ENCODE measurements around the gene DENND4A. TPM values are rescaled to one million over a fixed set of nuclear protein-coding genes. Genes with fewer than 3 reads are reported as not detected.

The DENND4A gene
- polyA plus RNA-seq, 2 of the 4 experiments (the other 2 are of a cell fraction) = 5.6 to 16.8 TPM

DNA sequence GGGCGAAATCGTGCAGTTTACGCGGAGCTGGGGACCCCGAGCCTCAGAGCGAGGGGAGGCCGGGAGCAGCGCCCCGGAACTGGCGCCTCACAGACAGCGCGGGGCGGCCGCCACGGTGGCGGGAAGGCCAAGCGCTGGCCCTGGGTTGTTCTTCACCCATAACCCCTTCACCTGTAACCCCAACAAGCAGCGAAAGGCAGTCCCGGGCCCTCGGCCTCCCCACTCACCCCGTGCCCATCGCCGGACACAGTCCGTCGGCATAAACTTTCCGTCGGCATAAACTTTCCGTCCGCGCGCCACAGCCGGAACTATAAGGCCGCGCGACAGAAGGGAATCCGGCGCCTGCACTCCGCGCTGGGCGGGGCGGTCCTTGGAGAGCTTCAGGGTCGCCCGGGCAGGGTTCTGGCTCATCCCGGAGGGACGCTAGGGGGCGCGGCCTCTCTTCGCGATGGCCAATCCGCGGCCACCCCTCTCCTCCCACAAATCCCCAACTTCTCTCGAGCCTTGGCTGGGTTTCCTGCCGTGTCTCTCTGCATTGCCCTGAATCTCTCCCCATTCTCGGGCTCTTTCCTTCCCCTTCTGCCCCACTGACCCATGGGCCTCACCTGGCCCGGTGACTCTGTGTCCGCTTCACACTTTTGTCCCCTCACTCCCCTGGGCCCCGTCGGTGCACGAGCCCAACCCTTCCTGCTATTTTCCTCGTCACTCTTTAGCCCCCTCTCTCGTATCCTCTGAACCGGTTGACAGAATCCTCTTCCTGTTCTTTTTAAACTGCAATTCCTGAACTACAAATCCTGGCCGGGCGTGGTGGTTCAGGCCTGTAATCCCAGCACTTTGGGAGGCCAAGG lies 181.0 kb downstream of the DENND4A start, which contains the start of gene INTS14:
Gene INTS14, minus strand, starts transcription at position 261 of the 848 bp plus-strand sequence. CDS start 3,751 bp downstream, outside the sequence.
- DNase-seq (ENCODE audit: low read depth in 1 of 2, low spot score in 1 of 2) = peak; percentile 97 to 99
- peak within 1 kb of the TSS; percentile 83 for H3K4me3 ChIP-seq
- no peak for FAIRE-seq
- no peaks in the 10 kb centered on the region for H3K9me3 ChIP-seq
- peak within 1 kb of the TSS; percentile 93 to 94 for H3K27ac ChIP-seq
- 2% methylated on average over 51 of the region's 64 CpGs for WGBS (ENCODE audit: missing lambda C conversion rate)
- ChIA-PET POLR2A (interaction anchor here (0.5 to 3.3 kb wide), 34 partner anchors 9 to 470 kb away, joined by 3 to 62 read pairs (median 5); partner anchors contain the start of genes DENND4A, HACD3, RAB11A and RNU5B-1), CTCF (interaction anchor here (0.6 to 5.6 kb wide), 41 partner anchors 8 to 1614 kb away, joined by 3 to 43 read pairs (median 4); partner anchors contain the start of genes DENND4A, RAB11A and SLC24A1)
- peak; percentile 97 to 99 for ATAC-seq
- peak within 1 kb of the TSS; percentile 94 for H3K4me2 ChIP-seq
- peaks cover 18% of the 10 kb centered on the region for H3K4me1 ChIP-seq
- TF ChIP-seq RAD21 (conservative IDR thresholded peaks at IDR 0.05 in 1 of 2, IDR thresholded peaks at IDR 0.05 in 1 of 2) (peak; percentile 59 to 82), GATA3 (IDR thresholded peaks at IDR 0.05; ENCODE audit: borderline replicate concordance) (peak; percentile 61), POLR2AphosphoS2 (conservative IDR thresholded peaks at IDR 0.05; ENCODE audit: low read length) (no peak), HOXB5 (CRISPR knock-in tag; IDR thresholded peaks at IDR 0.05) (no peak; the same call in 1 of the 2 replicates), CBX2 (IDR thresholded peaks at IDR 0.05; ENCODE audit: borderline replicate concordance, low read depth) (no peak), JUNB (IDR thresholded peaks at IDR 0.05) (no peak), ZC3H11A (IDR thresholded peaks at IDR 0.05) (peak; percentile 20; the same call in 1 of the 2 replicates), FOXS1 (CRISPR knock-in tag; IDR thresholded peaks at IDR 0.05) (no peak), JUN (IDR thresholded peaks at IDR 0.05) (peak; percentile 77 to 97), SMC3 (IDR thresholded peaks at IDR 0.05) (peak; percentile 79), MYC (IDR thresholded peaks at IDR 0.05; ENCODE audit: borderline replicate concordance, low read length) (peak; percentile 93), CBX8 (IDR thresholded peaks at IDR 0.05) (no peak), ZFP36 (IDR thresholded peaks at IDR 0.05; ENCODE audit: borderline replicate concordance, partially characterized antibody) (no peak), E2F6 (IDR thresholded peaks at IDR 0.05; ENCODE audit: borderline replicate concordance, low read depth) (peak; percentile 89), FOSB (CRISPR knock-in tag; IDR thresholded peaks at IDR 0.05) (no peak), EHMT2 (IDR thresholded peaks at IDR 0.05; ENCODE audit: low read depth) (no peak), PHF8 (IDR thresholded peaks at IDR 0.05; ENCODE audit: borderline replicate concordance, low read depth) (peak; percentile 98), RARB (CRISPR knock-in tag; IDR thresholded peaks at IDR 0.05) (no peak), SREBF2 (IDR thresholded peaks at IDR 0.05) (no peak), TP53 (CRISPR knock-in tag; IDR thresholded peaks at IDR 0.05) (peak; percentile 74; the same call in 1 of the 2 replicates), RFX5 (IDR thresholded peaks at IDR 0.05) (0 out of 2 replicates have a peak, but pooled peaks have one; percentile 22), POLR2A (IDR thresholded peaks at IDR 0.05; ENCODE audit: low read length) (peak; percentile 86), RCOR1 (IDR thresholded peaks at IDR 0.05; ENCODE audit: low read depth, low read length) (no peak), MAFK (IDR thresholded peaks at IDR 0.05; ENCODE audit: partially characterized antibody) (no peak), KDM5A (IDR thresholded peaks at IDR 0.05) (peak; percentile 87), MAZ (IDR thresholded peaks at IDR 0.05; ENCODE audit: borderline replicate concordance, low read depth, low read length) (peak; percentile 92; the same call in 1 of the 2 replicates), HES2 (IDR thresholded peaks at IDR 0.05) (no peak), CEBPB (IDR thresholded peaks at IDR 0.05) (0 out of 4 replicates have a peak, but pooled peaks of 1 of the 2 experiments have one; percentile 37), RNF2 (IDR thresholded peaks at IDR 0.05; ENCODE audit: borderline replicate concordance, low read depth) (no peak)
- TF ChIP-seq, protein P1, sequence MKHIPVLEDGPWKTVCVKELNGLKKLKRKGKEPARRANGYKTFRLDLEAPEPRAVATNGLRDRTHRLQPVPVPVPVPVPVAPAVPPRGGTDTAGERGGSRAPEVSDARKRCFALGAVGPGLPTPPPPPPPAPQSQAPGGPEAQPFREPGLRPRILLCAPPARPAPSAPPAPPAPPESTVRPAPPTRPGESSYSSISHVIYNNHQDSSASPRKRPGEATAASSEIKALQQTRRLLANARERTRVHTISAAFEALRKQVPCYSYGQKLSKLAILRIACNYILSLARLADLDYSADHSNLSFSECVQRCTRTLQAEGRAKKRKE (CRISPR knock-in tag; IDR thresholded peaks at IDR 0.05; ENCODE audit: low read depth) = no peak
- TF ChIP-seq, protein P2, sequence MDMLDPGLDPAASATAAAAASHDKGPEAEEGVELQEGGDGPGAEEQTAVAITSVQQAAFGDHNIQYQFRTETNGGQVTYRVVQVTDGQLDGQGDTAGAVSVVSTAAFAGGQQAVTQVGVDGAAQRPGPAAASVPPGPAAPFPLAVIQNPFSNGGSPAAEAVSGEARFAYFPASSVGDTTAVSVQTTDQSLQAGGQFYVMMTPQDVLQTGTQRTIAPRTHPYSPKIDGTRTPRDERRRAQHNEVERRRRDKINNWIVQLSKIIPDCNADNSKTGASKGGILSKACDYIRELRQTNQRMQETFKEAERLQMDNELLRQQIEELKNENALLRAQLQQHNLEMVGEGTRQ (IDR thresholded peaks at IDR 0.05) = no peak
- TF ChIP-seq, protein P3, sequence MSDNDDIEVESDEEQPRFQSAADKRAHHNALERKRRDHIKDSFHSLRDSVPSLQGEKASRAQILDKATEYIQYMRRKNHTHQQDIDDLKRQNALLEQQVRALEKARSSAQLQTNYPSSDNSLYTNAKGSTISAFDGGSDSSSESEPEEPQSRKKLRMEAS (IDR thresholded peaks at IDR 0.05) = peak; percentile 98
- TF ChIP-seq, protein P4, sequence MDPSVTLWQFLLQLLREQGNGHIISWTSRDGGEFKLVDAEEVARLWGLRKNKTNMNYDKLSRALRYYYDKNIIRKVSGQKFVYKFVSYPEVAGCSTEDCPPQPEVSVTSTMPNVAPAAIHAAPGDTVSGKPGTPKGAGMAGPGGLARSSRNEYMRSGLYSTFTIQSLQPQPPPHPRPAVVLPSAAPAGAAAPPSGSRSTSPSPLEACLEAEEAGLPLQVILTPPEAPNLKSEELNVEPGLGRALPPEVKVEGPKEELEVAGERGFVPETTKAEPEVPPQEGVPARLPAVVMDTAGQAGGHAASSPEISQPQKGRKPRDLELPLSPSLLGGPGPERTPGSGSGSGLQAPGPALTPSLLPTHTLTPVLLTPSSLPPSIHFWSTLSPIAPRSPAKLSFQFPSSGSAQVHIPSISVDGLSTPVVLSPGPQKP (IDR thresholded peaks at IDR 0.05; ENCODE audit: low read depth, low read length) = 0 out of 2 replicates have a peak, but pooled peaks have one; percentile 5
- TF ChIP-seq, protein P5, sequence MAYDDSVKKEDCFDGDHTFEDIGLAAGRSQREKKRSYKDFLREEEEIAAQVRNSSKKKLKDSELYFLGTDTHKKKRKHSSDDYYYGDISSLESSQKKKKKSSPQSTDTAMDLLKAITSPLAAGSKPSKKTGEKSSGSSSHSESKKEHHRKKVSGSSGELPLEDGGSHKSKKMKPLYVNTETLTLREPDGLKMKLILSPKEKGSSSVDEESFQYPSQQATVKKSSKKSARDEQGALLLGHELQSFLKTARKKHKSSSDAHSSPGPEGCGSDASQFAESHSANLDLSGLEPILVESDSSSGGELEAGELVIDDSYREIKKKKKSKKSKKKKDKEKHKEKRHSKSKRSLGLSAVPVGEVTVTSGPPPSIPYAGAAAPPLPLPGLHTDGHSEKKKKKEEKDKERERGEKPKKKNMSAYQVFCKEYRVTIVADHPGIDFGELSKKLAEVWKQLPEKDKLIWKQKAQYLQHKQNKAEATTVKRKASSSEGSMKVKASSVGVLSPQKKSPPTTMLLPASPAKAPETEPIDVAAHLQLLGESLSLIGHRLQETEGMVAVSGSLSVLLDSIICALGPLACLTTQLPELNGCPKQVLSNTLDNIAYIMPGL (CRISPR knock-in tag; IDR thresholded peaks at IDR 0.05; ENCODE audit: borderline replicate concordance) = peak; percentile 95; the same call in 1 of the 2 replicates
